ENCODE measurements around the gene DDAH2.

The DDAH2 gene

DNA sequence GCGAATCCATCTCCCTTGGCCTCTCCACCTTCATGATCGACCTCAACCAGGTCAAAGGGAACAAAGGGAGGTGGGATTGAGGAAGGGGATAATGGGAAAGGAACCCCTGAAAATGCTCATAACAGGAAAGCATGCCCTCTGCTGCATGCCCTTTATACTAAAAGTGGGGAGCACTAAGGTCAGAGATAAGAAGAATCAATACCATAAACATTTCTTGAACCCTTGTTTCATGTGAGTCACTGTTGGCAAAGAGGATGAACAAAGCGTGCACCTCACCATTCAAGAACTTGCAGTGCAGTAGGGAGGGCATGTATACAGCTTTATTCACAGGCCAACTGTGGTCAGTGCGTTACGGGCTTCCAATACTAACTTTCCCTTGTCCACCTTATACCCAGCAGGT is 31.7 kb upstream of the DDAH2 start:
- DNase-seq (ENCODE audit: low spot score): no peak

GRCh38 chr6:31758281-31758680 is 29.2 kb upstream of the DDAH2 start:
- no peak for DNase-seq (ENCODE audit: low spot score)

DNA sequence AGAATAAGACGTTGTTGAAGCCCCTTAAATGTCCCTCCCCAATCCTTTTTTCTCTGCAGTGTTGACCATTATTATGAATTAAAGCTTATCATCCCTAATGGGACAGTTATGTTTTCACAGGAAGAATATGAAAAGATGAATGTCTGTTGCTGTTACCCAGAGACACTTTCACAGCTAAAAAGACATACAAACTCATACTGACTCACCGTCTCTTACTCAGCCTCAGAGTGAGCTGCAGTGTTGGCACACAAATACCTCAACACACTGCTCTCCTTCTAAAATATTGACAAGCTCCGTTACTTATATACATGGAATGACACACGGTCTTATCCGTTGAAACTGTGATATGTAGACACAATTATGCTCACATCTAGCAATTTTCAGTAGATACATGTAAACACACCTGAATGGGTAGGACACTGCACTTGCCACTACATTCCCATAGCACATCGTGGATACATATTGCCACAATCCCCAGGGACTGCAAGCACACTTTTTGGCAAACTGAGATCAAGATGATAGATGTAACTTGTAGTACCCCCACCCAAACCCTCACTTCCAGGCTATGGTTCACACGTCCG is 23.7 kb upstream of the DDAH2 start:
- DNase-seq (ENCODE audit: low spot score): peak; percentile 69

- no peak for DNase-seq (ENCODE audit: low spot score)
Observed at GRCh38 chr6:31750411-31751022, 21.4 kb upstream of the DDAH2 start.

- no peak for DNase-seq (ENCODE audit: low spot score)
Observed at GRCh38 chr6:31749301-31750036, 20.4 kb upstream of the DDAH2 start.

GRCh38 chr6:31744422-31744821 is 15.3 kb upstream of the DDAH2 start:
- no peak for DNase-seq (ENCODE audit: low spot score)

DNA sequence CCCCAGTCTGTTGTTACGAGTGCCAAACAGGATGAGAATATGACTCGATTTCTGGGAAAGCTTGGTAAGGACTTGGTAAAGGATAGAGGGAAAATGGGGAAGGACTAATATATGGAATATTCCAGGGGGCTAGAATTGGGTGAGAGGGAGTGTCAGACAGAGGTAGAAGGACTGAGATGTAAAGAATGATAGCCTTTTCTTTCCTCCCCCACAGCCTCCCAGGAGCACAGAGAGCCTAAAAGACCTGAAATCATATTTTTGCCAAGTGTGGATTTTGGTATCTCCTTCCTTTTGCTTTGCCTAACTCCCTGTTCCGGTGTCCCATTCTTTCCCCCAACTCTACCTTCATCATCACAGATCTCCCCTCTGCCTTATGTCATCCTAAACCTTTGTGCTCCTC is 13.8 kb upstream of the DDAH2 start:
- no peak for DNase-seq (ENCODE audit: low spot score)

GRCh38 chr6:31741815-31742214 is 12.7 kb upstream of the DDAH2 start:
- DNase-seq (ENCODE audit: low spot score): no peak

- DNase-seq (ENCODE audit: low spot score): peak; percentile 49
Observed at GRCh38 chr6:31740397-31741223, 11.5 kb upstream of the DDAH2 start.

- peak; percentile 100 for DNase-seq (ENCODE audit: low spot score)
Observed at GRCh38 chr6:31739639-31740396, 10.7 kb upstream of the DDAH2 start, which contains the start of gene MSH5. Gene MSH5 (plus strand): TSS chr6:31740005. CDS start chr6:31740467, 462 bp downstream.

DNA sequence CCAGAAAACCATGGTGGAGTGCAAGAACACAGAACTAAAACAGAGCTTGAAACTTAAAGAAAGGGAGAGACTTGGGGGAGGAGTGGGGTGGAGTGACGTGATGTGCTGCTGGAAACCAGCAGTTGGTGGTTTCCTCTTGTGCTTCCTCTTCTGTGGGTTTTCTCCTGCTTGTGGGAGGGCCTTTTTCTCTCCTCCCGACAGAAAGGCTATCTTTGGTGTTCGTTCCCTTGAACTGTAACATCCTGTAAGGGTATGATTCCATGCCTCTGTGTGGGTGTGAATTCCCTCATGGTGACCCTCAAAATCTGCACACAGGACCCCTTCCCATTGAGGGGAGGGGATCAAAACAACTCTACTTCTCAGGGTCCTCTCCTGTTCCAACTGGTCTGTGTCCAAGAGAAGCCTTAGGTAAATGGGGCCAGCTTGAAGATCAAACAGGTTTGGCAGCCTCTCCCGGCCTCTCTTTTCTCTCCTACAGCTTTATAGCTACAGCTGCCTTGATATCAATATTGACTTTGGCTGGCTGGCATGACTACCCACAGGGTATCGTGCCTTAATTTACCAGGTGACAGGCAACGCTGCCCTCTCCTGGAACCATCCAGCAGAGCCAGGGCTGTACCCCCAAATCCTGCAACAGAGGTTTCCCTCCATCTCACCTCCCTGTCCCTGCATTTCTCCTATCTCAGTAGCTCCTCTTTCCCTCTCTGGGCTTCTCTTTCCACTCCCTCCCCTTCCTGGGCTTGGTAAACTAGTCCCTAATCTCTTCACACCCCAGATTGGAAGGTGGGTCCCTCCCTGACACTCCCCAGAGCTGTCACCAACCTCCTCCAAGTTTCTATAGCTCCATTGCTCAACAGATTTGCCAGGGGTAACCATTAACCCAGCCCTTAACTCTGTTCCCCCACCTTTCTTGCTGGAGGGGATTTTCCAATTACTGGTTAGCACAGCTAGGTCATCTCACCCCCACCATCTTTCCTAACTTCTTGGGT is 9.2 kb upstream of the DDAH2 start:
- DNase-seq (ENCODE audit: low spot score): peak; percentile 91

- DNase-seq (ENCODE audit: low spot score): no peak
Observed at GRCh38 chr6:31737315-31737990, 8.4 kb upstream of the DDAH2 start.

- DNase-seq (ENCODE audit: low spot score): no peak
Observed at GRCh38 chr6:31736768-31737314, 7.7 kb upstream of the DDAH2 start.

DNA sequence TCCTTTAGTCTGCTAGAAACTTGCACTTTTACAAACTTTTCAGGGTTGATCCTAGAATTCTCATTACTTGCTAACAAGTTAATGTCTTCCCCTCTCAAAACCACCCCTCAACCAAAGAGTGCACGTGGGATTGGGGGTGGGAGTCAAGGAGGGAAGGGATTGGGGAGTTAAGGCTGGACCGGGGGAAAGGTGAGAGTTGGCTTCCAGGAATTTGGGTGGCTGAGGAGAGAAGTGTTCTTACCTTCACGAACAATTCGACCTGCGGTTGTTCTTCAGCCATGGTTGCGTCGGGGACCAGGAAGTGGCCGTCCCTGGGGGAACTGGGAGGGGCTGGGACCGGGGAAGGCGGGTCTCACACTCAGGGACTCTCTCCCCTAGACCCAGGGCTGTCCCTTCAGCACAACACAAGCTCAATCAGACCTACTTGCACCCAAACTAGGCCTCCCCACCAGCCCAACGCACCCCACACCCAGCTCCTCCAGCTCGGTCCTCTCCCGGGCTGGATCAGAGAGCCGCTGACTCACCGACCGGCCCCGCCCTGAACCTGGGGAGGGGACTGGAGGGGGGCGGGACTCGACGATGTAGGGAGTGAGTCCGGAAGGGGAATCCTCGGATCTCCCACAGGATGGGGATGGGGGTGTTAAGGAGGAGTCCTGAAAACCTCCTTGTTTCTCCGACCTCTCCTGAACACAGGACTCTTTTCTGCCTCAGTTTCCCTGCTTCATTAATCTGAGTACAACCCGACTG is 7.1 kb upstream of the DDAH2 start, which contains the start of gene CLIC1:
Gene CLIC1, minus strand, starts transcription at position 510 of the 747 bp plus-strand sequence. Its CDS starts 230 bp downstream, at position 280.
- peak; percentile 92 for DNase-seq (ENCODE audit: low spot score)

DNA sequence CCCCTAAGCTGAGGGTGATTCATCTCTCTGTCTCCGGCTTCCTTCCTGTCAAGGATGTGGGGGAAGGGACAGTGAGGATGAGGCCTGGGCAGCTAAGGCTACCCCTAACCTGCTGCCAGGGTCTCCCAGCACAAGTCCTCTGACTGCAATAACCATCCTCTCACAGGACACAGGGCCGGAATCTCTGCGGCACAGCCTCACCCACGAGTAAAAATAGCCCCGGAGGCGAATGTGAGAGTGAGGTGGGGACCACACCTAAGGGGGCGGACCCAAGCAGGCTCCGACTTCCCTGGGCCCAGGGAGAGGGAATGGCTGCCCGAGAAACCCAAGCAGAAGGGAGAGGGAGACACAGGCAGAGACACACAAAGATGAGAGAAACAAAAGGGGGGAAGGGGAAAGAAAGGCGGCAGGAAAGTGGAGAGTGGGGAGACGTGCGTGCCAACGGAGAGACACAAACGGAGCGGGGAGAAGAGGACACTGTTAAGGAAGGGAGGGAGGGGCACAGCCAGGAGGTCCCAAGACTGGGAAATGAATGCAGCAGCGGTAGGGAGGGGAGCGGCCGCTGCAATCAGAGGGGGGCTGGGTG is 5.8 kb upstream of the DDAH2 start:
- peak; percentile 91 for DNase-seq (ENCODE audit: low spot score)

DNA sequence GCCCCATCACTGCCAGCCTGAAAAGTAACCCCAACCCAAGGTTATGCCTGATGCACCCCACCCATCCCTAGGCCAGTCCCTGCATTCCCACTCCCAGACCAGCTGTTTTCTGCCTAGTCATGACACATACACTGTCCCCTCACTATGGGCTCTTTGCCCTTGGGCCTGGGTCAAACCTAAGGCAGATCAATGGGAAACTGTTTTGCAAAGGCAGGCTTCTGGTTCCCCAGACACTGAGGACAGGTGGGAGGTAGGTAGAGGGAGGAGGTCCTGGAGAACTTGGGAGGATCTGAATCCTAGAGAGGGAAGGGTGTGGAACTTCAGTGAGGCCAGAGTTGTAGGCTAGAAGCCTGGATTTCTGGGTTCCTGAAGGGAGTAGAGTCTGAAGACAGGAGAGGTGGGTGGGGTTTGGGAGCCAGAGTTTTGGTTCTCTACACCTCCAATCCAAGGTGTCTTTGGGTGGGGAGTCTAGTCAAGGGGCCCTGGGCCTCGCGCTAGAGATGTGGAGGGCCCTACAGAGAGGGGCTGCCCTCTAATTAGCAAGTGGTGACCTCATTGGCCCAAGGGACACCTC is 5.2 kb upstream of the DDAH2 start:
- DNase-seq (ENCODE audit: low spot score): no peak

- no peak for DNase-seq (ENCODE audit: low spot score)
Observed at GRCh38 chr6:31733734-31734133, 4.6 kb upstream of the DDAH2 start.

DNA sequence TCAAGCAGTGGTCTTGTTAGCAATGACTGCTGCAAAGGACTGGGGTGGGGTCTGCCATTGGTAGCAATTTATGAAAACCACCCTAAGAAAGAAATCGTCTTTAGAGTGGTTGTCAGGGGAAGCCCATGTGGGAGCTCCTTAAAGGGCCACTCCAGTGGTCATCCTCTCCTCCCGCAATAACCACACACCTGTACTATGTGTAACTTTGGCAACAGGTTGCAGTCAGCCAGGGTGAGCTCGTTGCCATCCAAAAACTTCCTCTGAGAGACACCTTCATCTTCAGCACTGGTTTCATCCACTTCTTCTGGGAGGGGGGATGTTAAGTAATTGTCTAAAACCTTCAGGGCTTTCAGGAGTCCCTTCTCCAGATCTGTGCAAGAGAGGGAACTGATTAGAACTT is 2.9 kb upstream of the DDAH2 start:
- no peak for DNase-seq (ENCODE audit: low spot score)

All from kidney tubule cell (primary cell).